Testis (tissue), 2 donors: ENCODE data around the gene SASH1.

Experiments used
- CTCF ChIP-seq, 3 experiments: fragments of 450-650 bp in 2 of 3; fragments of 200-600 bp in 1 of 3; sonication (generic) in 1 of 3; IDR thresholded peaks; one replicate each; pipeline ENCODE4 v1.5.1; 2016 to 2019; ENCODE audit warnings: antibody characterized with exemption in 3 of 3, mild to moderate bottlenecking in 2 of 3, moderate library complexity in 1 of 3
- POLR2A ChIP-seq: fragments of 450-650 bp; IDR thresholded peaks from one replicate; pipeline ENCODE4 v1.6.1; 2017; ENCODE audit warnings: antibody characterized with exemption, mild to moderate bottlenecking, moderate library complexity

GRCh38 chr6:148358196-148358785 is 15.7 kb downstream of the SASH1 start:
- TF ChIP-seq POLR2A: no peak
- no peak for TF ChIP-seq CTCF (IDR thresholded peaks at IDR 0.05)
